HG03045 (cell line): ENCODE measurements around the gene SHMT2.

Experiments
- ATAC-seq: cut with Tn5 transposase; IDR thresholded peaks from one replicate; pipeline ENCODE4 v1.9.1; 2021; ENCODE audit warnings: mild to moderate bottlenecking, moderate library complexity; ENCODE audit not compliant: unreplicated experiment

SHMT2 gene

DNA sequence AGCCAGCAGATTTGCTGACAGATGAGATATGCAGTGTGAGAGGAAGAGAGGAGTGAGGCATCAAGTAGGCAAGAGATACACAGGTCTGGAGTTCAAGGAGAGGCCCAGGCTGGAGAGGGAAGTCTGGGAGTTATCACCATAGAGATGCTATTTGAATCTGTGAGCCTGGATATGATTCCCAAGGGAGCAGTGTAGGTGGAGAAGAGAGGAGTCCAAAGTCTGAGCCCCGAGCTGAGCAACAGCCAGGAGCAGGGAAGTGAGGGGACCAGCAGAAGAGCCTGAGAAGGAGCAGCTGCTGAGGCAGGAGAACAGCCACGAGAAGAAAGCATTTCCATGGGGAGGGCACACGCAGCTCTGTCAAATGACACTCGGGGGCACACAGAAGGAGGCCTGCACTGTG is 33.1 kb upstream of the SHMT2 start:
- ATAC-seq: no peak

DNA sequence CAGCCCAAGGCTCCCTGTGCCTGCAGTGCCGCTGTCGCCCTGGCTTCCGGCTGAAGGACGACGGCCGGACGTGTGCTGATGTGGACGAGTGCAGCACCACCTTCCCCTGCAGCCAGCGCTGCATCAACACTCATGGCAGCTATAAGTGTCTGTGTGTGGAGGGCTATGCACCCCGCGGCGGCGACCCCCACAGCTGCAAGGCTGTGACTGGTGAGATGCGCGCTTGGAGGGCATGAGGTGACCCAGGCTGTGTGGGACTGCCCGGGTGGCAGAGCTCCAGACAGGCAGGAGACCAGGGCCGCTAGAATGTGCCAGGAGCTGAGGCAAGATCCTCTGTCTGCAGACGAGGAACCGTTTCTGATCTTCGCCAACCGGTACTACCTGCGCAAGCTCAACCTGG is 32.6 kb upstream of the SHMT2 start:
- ATAC-seq: no peak

DNA sequence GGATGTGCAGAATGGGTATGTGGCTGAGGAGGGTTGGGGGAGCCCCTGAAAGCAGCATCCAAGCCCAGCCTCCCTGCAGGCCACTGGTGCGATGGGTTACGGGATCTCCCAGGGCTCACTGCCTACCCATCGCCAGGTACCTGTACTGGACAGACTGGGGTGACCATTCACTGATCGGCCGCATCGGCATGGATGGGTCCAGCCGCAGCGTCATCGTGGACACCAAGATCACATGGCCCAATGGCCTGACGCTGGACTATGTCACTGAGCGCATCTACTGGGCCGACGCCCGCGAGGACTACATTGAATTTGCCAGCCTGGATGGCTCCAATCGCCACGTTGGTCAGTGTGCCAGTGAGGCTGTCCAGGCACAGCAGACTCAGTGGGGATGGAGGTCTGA is 31.2 kb upstream of the SHMT2 start:
- ATAC-seq: no peak

DNA sequence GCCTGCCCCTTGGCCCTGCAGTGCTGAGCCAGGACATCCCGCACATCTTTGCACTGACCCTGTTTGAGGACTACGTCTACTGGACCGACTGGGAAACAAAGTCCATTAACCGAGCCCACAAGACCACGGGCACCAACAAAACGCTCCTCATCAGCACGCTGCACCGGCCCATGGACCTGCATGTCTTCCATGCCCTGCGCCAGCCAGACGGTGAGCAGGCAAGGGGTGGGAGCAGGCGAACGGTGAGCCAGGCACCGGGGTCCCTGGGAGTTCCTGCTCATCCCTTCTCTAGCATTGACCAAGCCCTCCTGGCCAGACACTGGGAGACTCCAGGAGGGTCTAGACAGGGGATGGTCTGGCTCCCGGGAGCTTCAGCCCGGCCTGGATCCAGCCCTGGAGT is 30.3 kb upstream of the SHMT2 start:
- no peak for ATAC-seq

DNA sequence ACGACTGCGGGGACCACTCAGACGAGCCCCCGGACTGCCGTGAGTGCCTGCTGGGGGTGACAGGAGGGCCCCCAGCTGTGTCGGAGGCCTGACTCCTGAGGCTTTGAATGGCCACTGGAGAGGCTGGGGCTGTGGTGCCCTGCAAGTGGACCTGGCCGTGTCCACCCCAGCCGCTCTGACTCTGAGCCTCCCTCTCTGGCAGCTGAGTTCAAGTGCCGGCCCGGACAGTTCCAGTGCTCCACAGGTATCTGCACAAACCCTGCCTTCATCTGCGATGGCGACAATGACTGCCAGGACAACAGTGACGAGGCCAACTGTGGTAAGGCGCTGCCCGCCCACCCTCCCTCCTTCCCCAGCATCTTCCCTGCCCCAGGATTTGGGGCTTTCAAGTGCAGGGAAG is 29.0 kb upstream of the SHMT2 start:
- no peak for ATAC-seq

DNA sequence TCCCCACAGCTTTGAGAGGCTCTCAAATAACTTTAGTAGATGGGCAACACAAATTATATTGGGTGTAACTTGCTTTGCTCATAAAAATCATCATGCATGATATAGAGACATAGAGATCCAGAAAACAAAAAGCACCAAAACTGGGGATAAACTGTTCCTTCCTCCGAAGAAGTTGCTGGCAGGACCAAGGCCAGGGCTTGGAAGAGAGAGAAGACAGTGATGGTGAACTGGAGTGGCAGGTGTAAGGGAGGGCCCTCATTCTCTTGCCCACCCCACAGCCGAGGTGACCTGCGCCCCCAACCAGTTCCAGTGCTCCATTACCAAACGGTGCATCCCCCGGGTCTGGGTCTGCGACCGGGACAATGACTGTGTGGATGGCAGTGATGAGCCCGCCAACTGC is 28.3 kb upstream of the SHMT2 start:
- no peak for ATAC-seq

DNA sequence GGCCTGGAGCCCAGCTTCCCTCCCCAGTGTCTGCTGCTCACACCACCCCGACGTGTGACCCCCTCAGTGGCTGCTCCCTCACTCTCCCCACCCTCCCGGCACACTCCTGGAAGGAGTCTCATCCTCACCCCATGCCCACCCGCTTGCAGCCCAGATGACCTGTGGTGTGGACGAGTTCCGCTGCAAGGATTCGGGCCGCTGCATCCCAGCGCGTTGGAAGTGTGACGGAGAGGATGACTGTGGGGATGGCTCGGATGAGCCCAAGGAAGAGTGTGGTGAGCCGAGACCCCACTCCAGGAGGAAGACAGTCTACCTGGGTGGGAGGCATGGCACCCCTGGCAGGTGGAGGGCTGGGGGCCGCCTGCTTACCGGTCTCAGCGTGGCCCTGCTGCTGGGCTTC is 27.9 kb upstream of the SHMT2 start:
- ATAC-seq: no peak

DNA sequence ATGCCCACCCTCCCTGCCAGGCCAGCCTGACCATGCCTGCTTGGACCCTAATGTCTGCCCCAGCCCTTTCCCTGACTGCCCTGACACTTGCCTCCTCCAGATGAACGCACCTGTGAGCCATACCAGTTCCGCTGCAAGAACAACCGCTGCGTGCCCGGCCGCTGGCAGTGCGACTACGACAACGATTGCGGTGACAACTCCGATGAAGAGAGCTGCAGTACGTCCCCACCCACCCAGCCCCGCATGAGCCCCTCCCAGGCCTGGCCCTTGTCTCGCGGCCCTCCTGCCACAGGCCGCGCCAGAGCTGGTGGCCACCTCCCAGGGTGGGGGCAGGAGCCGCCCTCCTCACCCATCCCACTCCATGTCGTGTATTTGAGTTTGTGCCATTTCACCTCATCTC is 27.2 kb upstream of the SHMT2 start:
- no peak for ATAC-seq

DNA sequence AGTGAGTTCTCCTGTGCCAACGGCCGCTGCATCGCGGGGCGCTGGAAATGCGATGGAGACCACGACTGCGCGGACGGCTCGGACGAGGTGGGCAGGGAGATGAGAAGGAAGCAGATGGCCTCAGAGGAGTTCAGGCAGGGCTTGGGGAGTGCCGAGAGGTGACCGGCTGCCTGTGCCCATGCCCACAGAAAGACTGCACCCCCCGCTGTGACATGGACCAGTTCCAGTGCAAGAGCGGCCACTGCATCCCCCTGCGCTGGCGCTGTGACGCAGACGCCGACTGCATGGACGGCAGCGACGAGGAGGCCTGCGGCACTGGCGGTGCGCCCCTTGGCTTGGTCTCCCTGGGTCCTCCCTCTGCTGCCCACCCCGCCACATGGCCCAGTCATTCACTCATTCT is 26.3 kb upstream of the SHMT2 start:
- ATAC-seq: no peak

DNA sequence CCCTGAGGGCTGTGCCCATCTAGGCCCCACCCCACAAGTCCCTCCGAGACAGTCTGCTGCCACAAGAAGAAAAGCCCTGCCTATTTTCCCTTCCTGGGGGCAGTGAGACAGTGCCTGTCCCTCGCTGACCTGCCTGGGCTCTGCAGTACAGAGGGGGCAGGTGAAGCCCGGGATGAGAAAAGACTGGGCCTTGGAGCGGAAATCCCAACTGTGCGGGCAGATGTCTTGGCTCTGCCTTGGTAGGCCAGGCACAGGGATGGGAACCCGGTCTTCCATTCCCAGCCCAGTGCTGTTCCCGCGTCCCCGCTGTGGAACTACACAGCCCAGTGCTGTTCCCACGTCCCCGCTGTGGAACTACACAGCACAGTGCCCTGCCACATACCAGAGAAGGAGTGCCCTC is 25.7 kb upstream of the SHMT2 start:
- no peak for ATAC-seq

DNA sequence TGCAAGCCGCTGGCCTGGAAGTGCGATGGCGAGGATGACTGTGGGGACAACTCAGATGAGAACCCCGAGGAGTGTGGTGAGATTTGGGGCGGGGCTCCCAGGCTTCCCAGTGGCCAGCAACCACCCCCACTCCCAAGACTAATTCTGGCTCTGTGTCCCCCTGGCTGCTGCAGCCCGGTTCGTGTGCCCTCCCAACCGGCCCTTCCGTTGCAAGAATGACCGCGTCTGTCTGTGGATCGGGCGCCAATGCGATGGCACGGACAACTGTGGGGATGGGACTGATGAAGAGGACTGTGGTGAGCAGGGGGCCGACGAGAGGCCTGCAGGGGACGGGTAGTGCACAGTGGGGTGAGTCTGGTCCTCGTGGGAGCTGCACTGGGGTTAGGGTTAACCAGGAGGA is 25.1 kb upstream of the SHMT2 start:
- ATAC-seq: no peak

DNA sequence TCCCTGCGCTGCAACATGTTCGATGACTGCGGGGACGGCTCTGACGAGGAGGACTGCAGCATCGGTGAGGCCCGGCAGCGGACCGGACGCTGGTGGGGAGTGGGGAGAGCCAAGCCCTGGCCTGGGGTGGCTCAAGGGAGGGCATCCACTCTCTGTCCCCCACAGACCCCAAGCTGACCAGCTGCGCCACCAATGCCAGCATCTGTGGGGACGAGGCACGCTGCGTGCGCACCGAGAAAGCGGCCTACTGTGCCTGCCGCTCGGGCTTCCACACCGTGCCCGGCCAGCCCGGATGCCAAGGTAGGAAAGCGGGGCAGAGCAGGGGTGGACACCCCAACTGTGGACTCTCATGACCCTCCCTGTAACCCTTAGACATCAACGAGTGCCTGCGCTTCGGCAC is 24.3 kb upstream of the SHMT2 start:
- ATAC-seq: no peak

DNA sequence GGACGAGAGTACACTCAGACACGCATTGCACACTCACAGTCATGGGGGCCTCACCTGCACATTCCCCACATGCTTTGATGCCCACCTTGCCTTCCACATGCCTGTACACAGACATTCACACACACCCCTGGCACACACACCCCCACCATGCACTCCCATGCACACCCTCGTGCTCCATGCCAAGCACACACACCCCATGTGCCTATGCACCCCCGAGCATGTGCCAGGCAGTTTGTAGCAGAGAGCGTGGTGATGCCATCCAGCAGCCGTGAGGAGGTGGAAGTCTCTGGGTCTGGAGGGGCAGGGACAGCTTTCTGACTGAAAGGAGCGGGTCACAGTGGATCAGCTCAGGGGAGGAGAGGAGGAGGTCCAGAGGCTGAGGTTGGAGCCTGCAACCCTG is 23.6 kb upstream of the SHMT2 start:
- no peak for ATAC-seq

DNA sequence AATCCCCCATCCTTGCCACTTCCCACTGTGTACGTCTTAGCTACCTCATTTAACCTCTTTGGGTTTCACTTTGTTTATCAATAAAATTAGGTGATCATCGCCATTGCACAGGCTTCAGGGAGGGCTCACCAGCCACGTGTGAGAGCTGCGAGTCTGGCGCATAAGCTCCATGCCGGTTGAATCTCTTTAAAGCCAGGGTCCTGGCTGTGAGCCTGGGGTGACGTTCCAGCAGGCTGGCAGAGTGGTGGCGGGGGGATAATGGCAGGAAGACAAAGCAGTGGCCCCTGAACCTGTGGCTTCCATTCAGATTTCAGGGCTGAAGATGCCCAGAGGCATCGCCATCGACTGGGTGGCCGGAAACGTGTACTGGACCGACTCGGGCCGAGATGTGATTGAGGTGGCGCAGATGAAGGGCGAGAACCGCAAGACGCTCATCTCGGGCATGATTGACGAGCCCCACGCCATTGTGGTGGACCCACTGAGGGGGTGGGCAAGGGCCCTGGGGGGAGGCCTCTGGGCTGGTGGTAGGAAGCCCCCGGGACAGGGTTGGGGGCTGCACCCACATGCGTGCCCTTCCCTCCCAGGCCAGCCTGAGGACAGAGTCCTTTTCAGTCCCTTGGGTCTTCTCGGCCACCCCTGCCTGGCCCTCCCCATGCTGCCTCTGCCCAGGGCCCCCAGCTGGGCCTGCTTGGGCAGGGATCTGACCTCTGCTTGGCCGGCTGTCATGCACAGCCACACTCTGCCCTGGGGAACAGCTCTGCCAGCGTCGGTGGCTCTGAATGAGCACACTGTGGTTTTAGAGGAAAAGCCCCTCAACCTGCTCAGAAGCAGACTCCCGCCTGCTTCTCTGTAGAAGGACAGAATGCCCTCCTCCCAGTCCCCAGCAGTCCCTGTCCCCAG is 21.5 kb upstream of the SHMT2 start:
- ATAC-seq: no peak

DNA sequence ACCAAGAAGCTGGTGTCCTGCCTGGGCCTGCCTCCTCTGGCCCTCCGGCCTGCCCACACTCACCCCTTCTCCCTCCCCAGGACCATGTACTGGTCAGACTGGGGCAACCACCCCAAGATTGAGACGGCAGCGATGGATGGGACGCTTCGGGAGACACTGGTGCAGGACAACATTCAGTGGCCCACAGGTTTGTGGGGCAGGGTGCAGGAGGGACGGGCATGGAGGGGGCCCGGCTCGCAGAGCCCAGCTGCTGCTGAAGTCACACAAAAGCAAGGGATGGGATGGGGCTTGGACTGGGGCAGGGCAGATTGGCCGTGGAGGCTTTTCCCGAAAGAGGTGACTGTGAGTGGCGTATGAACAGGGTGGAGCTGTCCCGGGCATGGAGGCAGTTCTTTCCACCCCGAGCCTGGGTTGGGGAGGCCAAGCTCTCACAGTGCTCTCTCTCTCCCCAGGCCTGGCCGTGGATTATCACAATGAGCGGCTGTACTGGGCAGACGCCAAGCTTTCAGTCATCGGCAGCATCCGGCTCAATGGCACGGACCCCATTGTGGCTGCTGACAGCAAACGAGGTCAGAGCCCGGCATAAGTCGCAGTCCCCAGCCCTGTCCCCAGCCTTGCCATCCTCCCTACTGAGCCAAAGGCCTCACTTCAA is 20.8 kb upstream of the SHMT2 start:
- ATAC-seq: no peak

DNA sequence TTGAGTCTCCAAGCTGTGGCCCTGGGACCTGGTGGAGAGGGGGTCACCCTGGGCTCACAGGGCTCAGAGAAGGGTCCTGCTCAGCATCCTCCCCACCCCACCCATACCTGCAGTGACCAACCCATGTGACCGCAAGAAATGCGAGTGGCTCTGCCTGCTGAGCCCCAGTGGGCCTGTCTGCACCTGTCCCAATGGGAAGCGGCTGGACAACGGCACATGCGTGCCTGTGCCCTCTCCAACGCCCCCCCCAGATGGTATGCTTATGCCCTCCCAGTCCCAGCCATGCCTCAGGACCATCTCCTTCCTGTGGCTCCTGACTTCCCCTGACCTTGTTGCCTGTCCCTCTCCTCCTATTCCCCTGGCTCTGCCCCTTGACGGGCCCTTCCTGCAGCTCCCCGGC is 19.6 kb upstream of the SHMT2 start:
- no peak for ATAC-seq

DNA sequence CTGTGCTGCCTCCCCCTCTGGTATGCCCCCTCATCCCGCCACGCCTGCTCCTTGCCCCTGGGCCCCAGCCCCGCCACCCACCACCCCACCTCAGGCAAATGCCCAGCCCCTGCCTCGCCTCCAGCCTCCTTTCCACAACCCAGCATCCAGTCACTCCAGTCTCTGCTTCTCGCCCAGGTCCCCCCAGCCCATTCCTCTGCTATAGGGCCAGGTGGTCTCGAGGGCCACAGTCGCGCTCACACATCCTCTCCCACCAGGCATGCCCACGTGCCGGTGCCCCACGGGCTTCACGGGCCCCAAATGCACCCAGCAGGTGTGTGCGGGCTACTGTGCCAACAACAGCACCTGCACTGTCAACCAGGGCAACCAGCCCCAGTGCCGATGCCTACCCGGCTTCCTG is 19.1 kb upstream of the SHMT2 start:
- no peak for ATAC-seq

DNA sequence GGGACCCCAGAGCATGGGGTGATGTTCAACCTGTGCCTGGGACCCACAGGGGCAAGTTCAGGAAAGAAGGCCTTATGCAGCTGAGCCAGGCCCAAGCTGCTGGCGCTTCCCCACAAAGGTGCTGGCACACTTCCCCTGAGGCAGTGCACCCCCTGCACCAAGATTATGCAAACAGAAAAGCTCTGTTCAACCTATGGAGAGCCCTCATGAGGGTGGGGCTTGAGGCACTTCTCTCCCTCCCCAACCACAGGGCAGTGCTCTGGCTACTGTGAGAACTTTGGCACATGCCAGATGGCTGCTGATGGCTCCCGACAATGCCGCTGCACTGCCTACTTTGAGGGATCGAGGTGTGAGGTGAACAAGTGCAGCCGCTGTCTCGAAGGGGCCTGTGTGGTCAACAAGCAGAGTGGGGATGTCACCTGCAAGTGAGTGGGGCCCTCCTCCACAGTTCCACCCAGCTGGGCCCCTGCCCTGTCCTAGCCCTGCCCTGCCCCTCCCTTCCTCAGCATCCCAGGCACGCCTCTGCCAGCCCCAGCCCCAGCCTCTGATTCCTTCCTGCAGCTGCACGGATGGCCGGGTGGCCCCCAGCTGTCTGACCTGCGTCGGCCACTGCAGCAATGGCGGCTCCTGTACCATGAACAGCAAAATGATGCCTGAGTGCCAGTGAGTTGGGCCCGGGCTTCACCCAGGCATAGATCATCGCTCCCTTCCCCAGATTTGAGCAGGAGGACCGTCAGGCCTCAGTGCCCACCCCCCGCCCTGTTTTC is 18.4 kb upstream of the SHMT2 start:
- no peak for ATAC-seq

DNA sequence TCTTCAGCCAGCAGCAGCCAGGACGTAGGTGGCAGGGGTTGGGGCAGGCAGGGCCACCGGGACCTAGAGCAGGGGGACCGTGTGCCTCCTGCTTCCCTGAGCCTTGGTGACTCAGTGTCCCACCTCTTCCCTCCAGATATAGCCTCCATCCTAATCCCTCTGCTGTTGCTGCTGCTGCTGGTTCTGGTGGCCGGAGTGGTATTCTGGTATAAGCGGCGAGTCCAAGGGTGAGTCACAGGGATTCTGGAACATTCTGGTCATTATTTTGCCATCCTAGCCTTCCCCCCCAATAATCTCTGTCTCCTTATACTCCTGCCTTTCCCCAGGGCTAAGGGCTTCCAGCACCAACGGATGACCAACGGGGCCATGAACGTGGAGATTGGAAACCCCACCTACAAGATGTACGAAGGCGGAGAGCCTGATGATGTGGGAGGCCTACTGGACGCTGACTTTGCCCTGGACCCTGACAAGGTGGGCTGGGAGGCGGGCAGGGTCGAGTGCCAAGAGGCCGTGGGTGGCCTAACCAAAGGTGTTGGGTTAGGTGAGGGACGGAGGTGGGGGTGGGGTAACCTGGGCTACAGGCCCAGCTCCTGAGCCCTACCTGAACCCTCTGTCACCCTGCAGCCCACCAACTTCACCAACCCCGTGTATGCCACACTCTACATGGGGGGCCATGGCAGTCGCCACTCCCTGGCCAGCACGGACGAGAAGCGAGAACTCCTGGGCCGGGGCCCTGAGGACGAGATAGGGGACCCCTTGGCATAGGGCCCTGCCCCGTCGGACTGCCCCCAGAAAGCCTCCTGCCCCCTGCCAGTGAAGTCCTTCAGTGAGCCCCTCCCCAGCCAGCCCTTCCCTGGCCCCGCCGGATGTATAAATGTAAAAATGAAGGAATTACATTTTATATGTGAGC is 17.5 kb upstream of the SHMT2 start:
- ATAC-seq: no peak

DNA sequence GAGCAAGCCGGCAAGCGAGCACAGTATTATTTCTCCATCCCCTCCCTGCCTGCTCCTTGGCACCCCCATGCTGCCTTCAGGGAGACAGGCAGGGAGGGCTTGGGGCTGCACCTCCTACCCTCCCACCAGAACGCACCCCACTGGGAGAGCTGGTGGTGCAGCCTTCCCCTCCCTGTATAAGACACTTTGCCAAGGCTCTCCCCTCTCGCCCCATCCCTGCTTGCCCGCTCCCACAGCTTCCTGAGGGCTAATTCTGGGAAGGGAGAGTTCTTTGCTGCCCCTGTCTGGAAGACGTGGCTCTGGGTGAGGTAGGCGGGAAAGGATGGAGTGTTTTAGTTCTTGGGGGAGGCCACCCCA is 16.8 kb upstream of the SHMT2 start:
- ATAC-seq: no peak
